K562 (cell line): ENCODE results near the gene CPT1B. TPM values are rescaled to one million over a fixed set of nuclear protein-coding genes. Genes with fewer than 3 reads are reported as not detected.

Experiments
- ATAC-seq: fragments of 200-7000 bp; cut with Tn5 transposase; 3 replicates; pipeline ENCODE4 v1.9.1; 2020; ENCODE audit warnings: moderate library complexity
- BruUV-seq: library from RNA; stranded (reverse); fragments of 400-500 nt; replicated peaks from 2 replicates; lab custom pipeline; 2021; lab: Mats Ljungman, UMichigan
- CTCF ChIA-PET: fragments of 300-600 bp; formaldehyde crosslinking; extraction: SDS; loops from one replicate; lab custom pipeline; 2021; ENCODE audit warnings: low intra/inter-chr PET ratio; lab: Yijun Ruan, JAX
- POLR2A ChIA-PET: fragments of 300-600, 350-650 bp; sonication (Branson Sonifier 250); formaldehyde crosslinking; extraction: SDS; loops from one replicate; lab custom pipeline; 2021; ENCODE audit warnings: antibody characterized with exemption, inconsistent platforms; lab: Yijun Ruan, JAX
- DNase-seq, 4 experiments: peaks; one replicate each; pipeline versions ENCODE4 v3.0.0 to v3.0.0-alpha.2; 2011 to 2018; ENCODE audit warnings: low spot score in 3 of 4, mixed read lengths in 3 of 4; ENCODE audit errors: extremely low read depth in 1 of 4
- FAIRE-seq: peaks from 2 replicates; lab custom pipeline; 2011; peaks lifted over from hg19 to GRCh38; lab: Jason Lieb, UNC
- H2AFZ ChIP-seq: 2 replicates; pipeline ENCODE4 v1.6.0; 2011; ENCODE audit warnings: low read depth, low read length, control low read depth, inconsistent platforms
- H3K27ac ChIP-seq: fragments of 200-600 bp; 3 replicates; pipeline ENCODE4 v1.8.0; 2011; ENCODE audit warnings: low read depth, mild to moderate bottlenecking, control low read depth, inconsistent platforms, low read length, moderate library complexity, mixed read lengths; ENCODE audit errors: extremely low read depth
- H3K27me3 ChIP-seq, 2 experiments: fragments of 300-600 bp in 1 of 2; 2 replicates in 1 of 2; 3 replicates in 1 of 2; pipeline versions ENCODE4 v1.6.0 to v1.8.0; 2011; ENCODE audit warnings: inconsistent platforms in 2 of 2, low read length in 2 of 2, mild to moderate bottlenecking in 1 of 2, mixed read lengths in 1 of 2, moderate library complexity in 1 of 2; ENCODE audit not compliant: control insufficient read depth in 2 of 2, insufficient read depth in 2 of 2
- H3K36me3 ChIP-seq: fragments of 300-600 bp; 3 replicates; pipeline ENCODE4 v1.8.0; 2011; ENCODE audit warnings: mild to moderate bottlenecking, low read length, inconsistent platforms; ENCODE audit not compliant: control insufficient read depth, insufficient read depth
- H3K4me1 ChIP-seq, 2 experiments: fragments of 200-600 bp in 1 of 2; replicated peaks in 1 of 2; 2 replicates in 1 of 2; 3 replicates in 1 of 2; pipeline versions ENCODE4 v1.5.1 to v1.8.0; 2011; ENCODE audit warnings: inconsistent platforms in 2 of 2, low read length in 2 of 2, mild to moderate bottlenecking in 1 of 2, mixed read lengths in 1 of 2, moderate library complexity in 1 of 2; ENCODE audit not compliant: control insufficient read depth in 2 of 2, insufficient read depth in 2 of 2
- H3K4me2 ChIP-seq: 2 replicates; pipeline ENCODE4 v1.6.1; 2011; ENCODE audit warnings: low read length, control low read depth, inconsistent platforms, mixed read lengths; ENCODE audit not compliant: insufficient read depth
- H3K4me3 ChIP-seq: fragments of 200-600 bp; sonication (generic), shearing (Covaris generic); 2 replicates; pipeline ENCODE4 v1.5.1; 2016; ENCODE audit warnings: control low read depth, inconsistent platforms
- H3K79me2 ChIP-seq: fragments of 200-600 bp; 3 replicates; pipeline ENCODE4 v1.8.0; 2011; ENCODE audit warnings: low read length, inconsistent platforms; ENCODE audit not compliant: control insufficient read depth, insufficient read depth
- H3K9ac ChIP-seq, 2 experiments: 2 replicates each; pipeline versions ENCODE4 v1.6.0 to v1.6.1; 2011; ENCODE audit warnings: low read depth in 2 of 2, low read length in 2 of 2, control low read depth in 1 of 2, inconsistent platforms in 1 of 2, mild to moderate bottlenecking in 1 of 2, mixed read lengths in 1 of 2; ENCODE audit not compliant: insufficient read depth in 1 of 2
- H3K9me1 ChIP-seq: one replicate; pipeline ENCODE4 v1.6.0; 2011; ENCODE audit warnings: inconsistent platforms, mild to moderate bottlenecking, low read length, moderate library complexity; ENCODE audit not compliant: control insufficient read depth, insufficient read depth
- H3K9me3 ChIP-seq: replicated peaks from 2 replicates; pipeline ENCODE4 v1.5.1; 2011; ENCODE audit warnings: low read depth, low read length, inconsistent platforms; ENCODE audit not compliant: control insufficient read depth, insufficient read depth
- H4K20me1 ChIP-seq: replicated peaks from 2 replicates; pipeline ENCODE4 v1.6.1; 2011; ENCODE audit warnings: low read length, inconsistent platforms, mixed read lengths; ENCODE audit not compliant: control insufficient read depth, insufficient read depth
- ATF7 ChIP-seq: fragments of 450-650 bp; IDR thresholded peaks from 2 replicates; pipeline ENCODE4 v1.7.1; 2014; ENCODE audit warnings: mild to moderate bottlenecking, moderate library complexity
- NCOR1 ChIP-seq: fragments of 450-650 bp; IDR thresholded peaks from 2 replicates; pipeline ENCODE4 v1.6.1; 2016; ENCODE audit warnings: mild to moderate bottlenecking, moderate library complexity
- RB1 ChIP-seq: fragments of 450-650 bp; IDR thresholded peaks from 2 replicates; pipeline ENCODE4 v1.6.1; 2017; ENCODE audit warnings: low read depth, mild to moderate bottlenecking
- SAFB ChIP-seq: fragments of 200-400 bp; formaldehyde crosslinking; IDR thresholded peaks from 2 replicates; pipeline ENCODE4 v1.6.1; 2017; ENCODE audit warnings: low read depth, low read length, borderline replicate concordance
- SMAD2 ChIP-seq: fragments of 150-350 bp; IDR thresholded peaks from 2 replicates; pipeline ENCODE4 v1.6.1; 2014; ENCODE audit warnings: low read depth, mild to moderate bottlenecking, low read length
- TFAP4 ChIP-seq: sonication (generic); formaldehyde crosslinking; IDR thresholded peaks from 2 replicates; pipeline ENCODE4 v1.8.0; 2022; ENCODE audit warnings: missing genetic modification reagents, mild to moderate bottlenecking, moderate library complexity, borderline replicate concordance
- ZC3H11A ChIP-seq: IDR thresholded peaks from 2 replicates; pipeline ENCODE4 v1.6.1; 2012; ENCODE audit warnings: low read depth, low read length, improper control_type of control experiment
- WGBS: fragments of 100-300 bp; shearing (Covaris generic); methylation state at CpG from one replicate; pipeline ENCODE4 v1.1.6; 2016; ENCODE audit warnings: low coverage, mixed read lengths; ENCODE audit not compliant: insufficient coverage; ENCODE audit errors: missing lambda C conversion rate; 5-methylcytosine and 5-hydroxymethylcytosine counted together
- in situ Hi-C: fragments of 300-500 bp; cut with MboI; formaldehyde crosslinking; loops from 4 replicates; pipeline ENCODE4 v1.15.0; 2018; ENCODE audit warnings: inconsistent platforms, mixed read lengths
- intact Hi-C: fragments of 100-400 bp; cut with micrococcal nuclease; formaldehyde crosslinking; loops from 2 replicates; pipeline ENCODE4 v1.14.2; 2022
- polyA plus RNA-seq, 8 experiments: library from polyadenylated mRNA; depleted of rRNA in 4 of 8; stranded (reverse) in 5 of 8; unstranded in 3 of 8; fragments of >200 nt; fragmentation: Nextera tagmentation in 2 of 8; fragmentation: Illumina TruSeq in 1 of 8; extraction: Ambion mirVana in 2 of 8; extraction: Trizol in 1 of 8; gene quantifications; 2 replicates each; pipeline versions ENCODE4 v1.2.1 to v1.2.3, GENCODE V29; 2011 to 2014; ENCODE audit warnings: inconsistent platforms in 1 of 8, missing spikeins in 1 of 8
- total RNA-seq, 7 experiments: library from RNA; depleted of rRNA in 6 of 7; stranded (reverse); fragments of >200 nt in 6 of 7; fragmentation: Illumina TruSeq in 2 of 7; extraction: Trizol in 2 of 7; gene quantifications; 2 replicates each; pipeline versions ENCODE4 v1.2.1 to v1.2.3, GENCODE V29; 2011 to 2021; ENCODE audit warnings: low replicate concordance in 1 of 7
- TF ChIP-seq, protein P1 (sequence below): fragments of 250-450 bp; sonication (Bioruptor Pico); IDR thresholded peaks from 2 replicates; pipeline ENCODE4 v1.4.0; 2020
- TF ChIP-seq, protein P2 (sequence below): sonication (generic); formaldehyde crosslinking; IDR thresholded peaks from 2 replicates; pipeline ENCODE4 v1.8.0; 2022; ENCODE audit warnings: mild to moderate bottlenecking, missing genetic modification reagents, borderline replicate concordance

Gene CPT1B
- total and polyA plus RNA-seq, 9 of the 15 experiments (the other 6 are each of a cell fraction or from before 2014, with no cell fraction given): 0.35 to 6.1 (median 2.6) TPM

DNA sequence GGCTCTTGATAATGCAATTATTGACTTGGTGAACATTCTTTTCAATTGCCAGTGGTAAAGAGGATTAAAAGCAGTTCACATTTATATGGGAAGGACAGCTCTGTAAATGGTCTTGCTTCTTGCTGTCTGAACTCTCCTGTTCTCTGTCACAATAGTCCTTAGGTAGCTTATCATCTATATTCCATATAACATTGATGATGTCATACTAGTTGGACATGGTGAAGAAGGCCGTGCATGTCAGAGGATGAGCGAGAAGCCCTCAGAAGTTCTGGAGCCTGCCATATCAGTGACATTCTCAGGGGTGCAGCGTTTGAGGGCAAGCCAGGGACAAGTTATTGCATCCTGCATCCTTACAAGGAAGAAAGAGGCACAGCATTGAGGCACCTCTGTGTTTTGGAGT, 7.0 kb upstream of the CPT1B start (continued):
- no peak for TF ChIP-seq RB1
- TF ChIP-seq SMAD2: no peak
- TF ChIP-seq NCOR1: no peak
- peak; percentile 17; the same call in 1 of the 2 replicates for TF ChIP-seq ATF7

GRCh38 chr22:50584106-50585096, 6.2 kb upstream of the CPT1B start:
- H3K27me3 ChIP-seq: no peaks in the 10 kb centered on the region
- ChIA-PET POLR2A (interaction anchor here (0.6 to 1.6 kb wide), 2 partner anchors 9 to 104 kb away, joined by 3 to 4 read pairs; no protein-coding TSS in a partner anchor), CTCF (no interaction called here)
- H3K9ac ChIP-seq: no peak overlapping the region
- no peaks in the 10 kb centered on the region; the same call in 2 of the 3 replicates for H3K36me3 ChIP-seq
- no peak overlapping the region for H3K4me2 ChIP-seq
- no peak overlapping the region for H3K4me3 ChIP-seq
- ATAC-seq (no peak), FAIRE-seq (no peak), DNase-seq (no peak)
- peaks cover 6% of the 10 kb centered on the region; the same call in 2 of the 3 replicates for H3K79me2 ChIP-seq
- no peak overlapping the region for H2AFZ ChIP-seq
- no peaks in the 10 kb centered on the region for H3K9me3 ChIP-seq
- no peaks in the 10 kb centered on the region for H4K20me1 ChIP-seq
- intact Hi-C loops: no loop called here
- no peaks in the 10 kb centered on the region for H3K9me1 ChIP-seq
- no peak overlapping the region for H3K27ac ChIP-seq
- 86% methylated on average over 19 of the region's 23 CpGs for WGBS
- peaks cover 15 to 20% of the 10 kb centered on the region in 2 experiments; a peak in 4 of 5 replicates for H3K4me1 ChIP-seq
- in situ Hi-C loops: no loop called here
- no TSS peak for BruUV-seq
- TF ChIP-seq, protein P1, sequence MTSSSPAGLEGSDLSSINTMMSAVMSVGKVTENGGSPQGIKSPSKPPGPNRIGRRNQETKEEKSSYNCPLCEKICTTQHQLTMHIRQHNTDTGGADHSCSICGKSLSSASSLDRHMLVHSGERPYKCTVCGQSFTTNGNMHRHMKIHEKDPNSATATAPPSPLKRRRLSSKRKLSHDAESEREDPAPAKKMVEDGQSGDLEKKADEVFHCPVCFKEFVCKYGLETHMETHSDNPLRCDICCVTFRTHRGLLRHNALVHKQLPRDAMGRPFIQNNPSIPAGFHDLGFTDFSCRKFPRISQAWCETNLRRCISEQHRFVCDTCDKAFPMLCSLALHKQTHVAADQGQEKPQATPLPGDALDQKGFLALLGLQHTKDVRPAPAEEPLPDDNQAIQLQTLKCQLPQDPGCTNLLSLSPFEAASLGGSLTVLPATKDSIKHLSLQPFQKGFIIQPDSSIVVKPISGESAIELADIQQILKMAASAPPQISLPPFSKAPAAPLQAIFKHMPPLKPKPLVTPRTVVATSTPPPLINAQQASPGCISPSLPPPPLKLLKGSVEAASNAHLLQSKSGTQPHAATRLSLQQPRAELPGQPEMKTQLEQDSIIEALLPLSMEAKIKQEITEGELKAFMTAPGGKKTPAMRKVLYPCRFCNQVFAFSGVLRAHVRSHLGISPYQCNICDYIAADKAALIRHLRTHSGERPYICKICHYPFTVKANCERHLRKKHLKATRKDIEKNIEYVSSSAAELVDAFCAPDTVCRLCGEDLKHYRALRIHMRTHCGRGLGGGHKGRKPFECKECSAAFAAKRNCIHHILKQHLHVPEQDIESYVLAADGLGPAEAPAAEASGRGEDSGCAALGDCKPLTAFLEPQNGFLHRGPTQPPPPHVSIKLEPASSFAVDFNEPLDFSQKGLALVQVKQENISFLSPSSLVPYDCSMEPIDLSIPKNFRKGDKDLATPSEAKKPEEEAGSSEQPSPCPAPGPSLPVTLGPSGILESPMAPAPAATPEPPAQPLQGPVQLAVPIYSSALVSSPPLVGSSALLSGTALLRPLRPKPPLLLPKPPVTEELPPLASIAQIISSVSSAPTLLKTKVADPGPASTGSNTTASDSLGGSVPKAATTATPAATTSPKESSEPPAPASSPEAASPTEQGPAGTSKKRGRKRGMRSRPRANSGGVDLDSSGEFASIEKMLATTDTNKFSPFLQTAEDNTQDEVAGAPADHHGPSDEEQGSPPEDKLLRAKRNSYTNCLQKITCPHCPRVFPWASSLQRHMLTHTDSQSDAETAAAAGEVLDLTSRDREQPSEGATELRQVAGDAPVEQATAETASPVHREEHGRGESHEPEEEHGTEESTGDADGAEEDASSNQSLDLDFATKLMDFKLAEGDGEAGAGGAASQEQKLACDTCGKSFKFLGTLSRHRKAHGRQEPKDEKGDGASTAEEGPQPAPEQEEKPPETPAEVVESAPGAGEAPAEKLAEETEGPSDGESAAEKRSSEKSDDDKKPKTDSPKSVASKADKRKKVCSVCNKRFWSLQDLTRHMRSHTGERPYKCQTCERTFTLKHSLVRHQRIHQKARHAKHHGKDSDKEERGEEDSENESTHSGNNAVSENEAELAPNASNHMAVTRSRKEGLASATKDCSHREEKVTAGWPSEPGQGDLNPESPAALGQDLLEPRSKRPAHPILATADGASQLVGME (CRISPR knock-in tag): no peak
- TF ChIP-seq ZC3H11A (no peak), TFAP4 (CRISPR knock-in tag) (no peak), SAFB (no peak)
- TF ChIP-seq, protein P2, sequence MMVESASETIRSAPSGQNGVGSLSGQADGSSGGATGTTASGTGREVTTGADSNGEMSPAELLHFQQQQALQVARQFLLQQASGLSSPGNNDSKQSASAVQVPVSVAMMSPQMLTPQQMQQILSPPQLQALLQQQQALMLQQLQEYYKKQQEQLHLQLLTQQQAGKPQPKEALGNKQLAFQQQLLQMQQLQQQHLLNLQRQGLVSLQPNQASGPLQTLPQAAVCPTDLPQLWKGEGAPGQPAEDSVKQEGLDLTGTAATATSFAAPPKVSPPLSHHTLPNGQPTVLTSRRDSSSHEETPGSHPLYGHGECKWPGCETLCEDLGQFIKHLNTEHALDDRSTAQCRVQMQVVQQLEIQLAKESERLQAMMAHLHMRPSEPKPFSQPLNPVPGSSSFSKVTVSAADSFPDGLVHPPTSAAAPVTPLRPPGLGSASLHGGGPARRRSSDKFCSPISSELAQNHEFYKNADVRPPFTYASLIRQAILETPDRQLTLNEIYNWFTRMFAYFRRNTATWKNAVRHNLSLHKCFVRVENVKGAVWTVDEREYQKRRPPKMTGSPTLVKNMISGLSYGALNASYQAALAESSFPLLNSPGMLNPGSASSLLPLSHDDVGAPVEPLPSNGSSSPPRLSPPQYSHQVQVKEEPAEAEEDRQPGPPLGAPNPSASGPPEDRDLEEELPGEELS (CRISPR knock-in tag): no peak
